IMR-90 (cell line): ENCODE data around the gene NEUROD4. TPM values are rescaled to one million over a fixed set of nuclear protein-coding genes. Genes with fewer than 3 reads are reported as not detected.

Experiments
- ATAC-seq: fragments of 200-7000 bp; cut with Tn5 transposase; 2 replicates; pipeline ENCODE4 v1.9.1; 2020; ENCODE audit warnings: low read depth, mild to moderate bottlenecking, moderate library complexity
- BruUV-seq: library from RNA; stranded (reverse); fragments of 400-500 nt; replicated peaks from 2 replicates; lab custom pipeline; 2021; lab: Mats Ljungman, UMichigan
- CTCF ChIA-PET: fragments of 300-600 bp; formaldehyde crosslinking; extraction: SDS; loops from one replicate; lab custom pipeline; 2021; ENCODE audit warnings: antibody characterized with exemption; lab: Yijun Ruan, JAX
- POLR2A ChIA-PET: fragments of 300-600 bp; sonication (Branson Sonifier 250); formaldehyde crosslinking; loops from one replicate; lab custom pipeline; 2022; ENCODE audit warnings: antibody characterized with exemption; ENCODE audit not compliant: unreplicated experiment; lab: Charles Lee
- DNase-seq: peaks from one replicate; pipeline ENCODE4 v3.0.0; 2013
- H2AFZ ChIP-seq: replicated peaks from 2 replicates; pipeline ENCODE3; 2013; ENCODE audit warnings: low read length, mild to moderate bottlenecking; ENCODE audit not compliant: poor library complexity
- H2AK5ac ChIP-seq: 2 replicates; pipeline ENCODE4 v1.6.1; 2013; ENCODE audit warnings: low read depth, low read length, inconsistent platforms
- H2AK9ac ChIP-seq: replicated peaks from 2 replicates; pipeline ENCODE3; 2013; ENCODE audit warnings: mild to moderate bottlenecking, low read depth, low read length, moderate library complexity; ENCODE audit not compliant: poor library complexity
- H2BK120ac ChIP-seq: 2 replicates; pipeline ENCODE4 v1.6.1; 2013; ENCODE audit warnings: low read depth, low read length, inconsistent platforms
- H2BK15ac ChIP-seq: 3 replicates; pipeline ENCODE4 v1.6.1; 2013; ENCODE audit warnings: low read depth, low read length, inconsistent platforms
- H2BK20ac ChIP-seq: 2 replicates; pipeline ENCODE4 v1.6.1; 2013; ENCODE audit warnings: low read depth, mild to moderate bottlenecking, inconsistent platforms, low read length, moderate library complexity
- H2BK5ac ChIP-seq: 2 replicates; pipeline ENCODE4 v1.6.1; 2013; ENCODE audit warnings: mild to moderate bottlenecking, low read depth, low read length, inconsistent platforms; ENCODE audit not compliant: poor library complexity, severe bottlenecking
- H3K14ac ChIP-seq: replicated peaks from 2 replicates; pipeline ENCODE4 v1.6.1; 2013; ENCODE audit warnings: low read depth, low read length, inconsistent platforms
- H3K18ac ChIP-seq: 2 replicates; pipeline ENCODE4 v1.6.1; 2013; ENCODE audit warnings: low read depth, low read length, control low read depth
- H3K23ac ChIP-seq: 2 replicates; pipeline ENCODE4 v1.6.1; 2013; ENCODE audit warnings: low read depth, low read length, inconsistent platforms
- H3K27ac ChIP-seq: 2 replicates; pipeline ENCODE4 v1.5.1; 2013; ENCODE audit warnings: mild to moderate bottlenecking, control low read depth, low read length; ENCODE audit not compliant: insufficient read depth
- H3K27me3 ChIP-seq: 2 replicates; pipeline ENCODE4 v1.6.1; 2013; ENCODE audit warnings: low read length; ENCODE audit not compliant: control insufficient read depth, insufficient read depth
- H3K36me3 ChIP-seq: 2 replicates; pipeline ENCODE4 v1.6.1; 2013; ENCODE audit warnings: low read length, mixed read lengths; ENCODE audit not compliant: control insufficient read depth, insufficient read depth
- H3K4ac ChIP-seq: 2 replicates; pipeline ENCODE4 v1.6.1; 2013; ENCODE audit warnings: low read depth, low read length, inconsistent platforms
- H3K4me1 ChIP-seq: 2 replicates; pipeline ENCODE4 v1.6.1; 2013; ENCODE audit warnings: low read length, mixed read lengths; ENCODE audit not compliant: control insufficient read depth, insufficient read depth
- H3K4me2 ChIP-seq: 2 replicates; pipeline ENCODE4 v1.6.1; 2013; ENCODE audit warnings: low read depth, mild to moderate bottlenecking, control low read depth, low read length, moderate library complexity
- H3K4me3 ChIP-seq: 2 replicates; pipeline ENCODE4 v1.5.1; 2013; ENCODE audit warnings: low read depth, mild to moderate bottlenecking, control low read depth, low read length, moderate library complexity; ENCODE audit not compliant: insufficient read depth
- H3K56ac ChIP-seq: 2 replicates; pipeline ENCODE4 v1.6.1; 2013; ENCODE audit warnings: low read length, inconsistent platforms; ENCODE audit not compliant: insufficient read depth; ENCODE audit errors: extremely low read depth
- H3K79me1 ChIP-seq, 2 experiments: 2 replicates each; pipeline ENCODE4 v1.6.1; 2013; ENCODE audit warnings: low read length in 2 of 2, inconsistent platforms in 1 of 2, low read depth in 1 of 2
- H3K9ac ChIP-seq: 2 replicates; pipeline ENCODE4 v1.6.1; 2013; ENCODE audit warnings: low read depth, low read length, control low read depth
- H3K9me1 ChIP-seq: 2 replicates; pipeline ENCODE4 v1.6.1; 2013; ENCODE audit warnings: low read length, inconsistent platforms; ENCODE audit not compliant: insufficient read depth
- H3K9me3 ChIP-seq: 2 replicates; pipeline ENCODE4 v1.6.1; 2013; ENCODE audit warnings: low read length; ENCODE audit not compliant: control insufficient read depth, insufficient read depth
- H4K20me1 ChIP-seq: 2 replicates; pipeline ENCODE4 v1.6.1; 2013; ENCODE audit warnings: low read length, inconsistent platforms; ENCODE audit not compliant: insufficient read depth
- H4K5ac ChIP-seq: 2 replicates; pipeline ENCODE4 v1.6.1; 2013; ENCODE audit warnings: mild to moderate bottlenecking, low read depth, low read length, control low read depth
- H4K8ac ChIP-seq, 2 experiments: 2 replicates each; pipeline ENCODE4 v1.6.1; 2013; ENCODE audit warnings: low read depth in 2 of 2, low read length in 2 of 2, control low read depth in 1 of 2, inconsistent platforms in 1 of 2
- H4K91ac ChIP-seq: 2 replicates; pipeline ENCODE4 v1.6.1; 2013; ENCODE audit warnings: low read depth, low read length, inconsistent platforms; ENCODE audit not compliant: insufficient read depth
- MAFK ChIP-seq: IDR thresholded peaks from 2 replicates; pipeline ENCODE4 v1.6.1; 2012; ENCODE audit warnings: low read depth, low read length, improper control_type of control experiment
- WGBS, 2 experiments: methylation state at CpG; one replicate each; pipeline versions ENCODE4 v1.1.5 to v1.1.7; 2013; ENCODE audit warnings: missing lambda C conversion rate in 2 of 2; ENCODE audit not compliant: insufficient read length in 1 of 2; ENCODE audit errors: extremely low coverage in 2 of 2; 5-methylcytosine and 5-hydroxymethylcytosine counted together
- dilution Hi-C: fragments of 300-500 bp; cut with HindIII; formaldehyde crosslinking; loops from one replicate; pipeline ENCODE4 v1.14.3; 2018; ENCODE audit warnings: low sequenced_read_pairs; ENCODE audit not compliant: unreplicated experiment
- in situ Hi-C: fragments of 300-500 bp; cut with MboI; formaldehyde crosslinking; loops from 3 replicates; pipeline ENCODE4 v1.14.3; 2019; ENCODE audit warnings: low sequenced_read_pairs, inconsistent platforms, mixed read lengths
- intact Hi-C: fragments of 100-400 bp; cut with micrococcal nuclease; formaldehyde crosslinking; loops from 2 replicates; pipeline ENCODE4 v1.10.0; 2022
- polyA plus RNA-seq, 3 experiments: library from polyadenylated mRNA; depleted of rRNA; stranded (reverse); fragments of >200 nt; gene quantifications; 2 replicates each; pipeline ENCODE4 v1.2.3, GENCODE V29; 2012; ENCODE audit warnings: low replicate concordance in 1 of 3
- total RNA-seq: library from RNA; depleted of rRNA; stranded (reverse); fragments of >200 nt; gene quantifications from 2 replicates; pipeline ENCODE4 v1.2.3, GENCODE V29; 2012
- TF ChIP-seq, protein P1 (sequence below): conservative IDR thresholded peaks from 2 replicates; pipeline ENCODE4 v1.5.1; 2012; ENCODE audit warnings: mild to moderate bottlenecking, low read depth, low read length, improper control_type of control experiment

NEUROD4 gene
- total and polyA plus RNA-seq, 2 of the 4 experiments (the other 2 are of a cell fraction): not detected

- Histone ChIP-seq H2BK20ac (no peak overlapping the region), H2BK120ac (no peak overlapping the region), H2AK9ac (no peak overlapping the region), H2AFZ (no peak overlapping the region), H2BK5ac (no peak overlapping the region), H2AK5ac (no peak overlapping the region), H3K27ac (no peak overlapping the region), H3K14ac (no peak overlapping the region), H3K9me1 (no peaks in the 10 kb centered on the region), H4K91ac (no peak overlapping the region), H3K36me3 (no peaks in the 10 kb centered on the region), H3K23ac (no peak overlapping the region), H4K20me1 (no peaks in the 10 kb centered on the region), H3K79me1 (no peaks in the 10 kb centered on the region), H2BK15ac (no peak overlapping the region), H3K27me3 (no peaks in the 10 kb centered on the region), H3K4me1 (no peaks in the 10 kb centered on the region), H3K9ac (no peak overlapping the region), H3K18ac (no peak overlapping the region), H4K8ac (no peak overlapping the region), H3K4ac (no peak overlapping the region), H3K56ac (no peak overlapping the region), H4K5ac (no peak overlapping the region), H3K4me3 (no peak overlapping the region), H3K9me3 (no peaks in the 10 kb centered on the region), H3K4me2 (no peak overlapping the region)
- intact Hi-C loops: no loop called here
- TF ChIP-seq, protein P1, sequence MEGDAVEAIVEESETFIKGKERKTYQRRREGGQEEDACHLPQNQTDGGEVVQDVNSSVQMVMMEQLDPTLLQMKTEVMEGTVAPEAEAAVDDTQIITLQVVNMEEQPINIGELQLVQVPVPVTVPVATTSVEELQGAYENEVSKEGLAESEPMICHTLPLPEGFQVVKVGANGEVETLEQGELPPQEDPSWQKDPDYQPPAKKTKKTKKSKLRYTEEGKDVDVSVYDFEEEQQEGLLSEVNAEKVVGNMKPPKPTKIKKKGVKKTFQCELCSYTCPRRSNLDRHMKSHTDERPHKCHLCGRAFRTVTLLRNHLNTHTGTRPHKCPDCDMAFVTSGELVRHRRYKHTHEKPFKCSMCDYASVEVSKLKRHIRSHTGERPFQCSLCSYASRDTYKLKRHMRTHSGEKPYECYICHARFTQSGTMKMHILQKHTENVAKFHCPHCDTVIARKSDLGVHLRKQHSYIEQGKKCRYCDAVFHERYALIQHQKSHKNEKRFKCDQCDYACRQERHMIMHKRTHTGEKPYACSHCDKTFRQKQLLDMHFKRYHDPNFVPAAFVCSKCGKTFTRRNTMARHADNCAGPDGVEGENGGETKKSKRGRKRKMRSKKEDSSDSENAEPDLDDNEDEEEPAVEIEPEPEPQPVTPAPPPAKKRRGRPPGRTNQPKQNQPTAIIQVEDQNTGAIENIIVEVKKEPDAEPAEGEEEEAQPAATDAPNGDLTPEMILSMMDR: no peak
- peak; percentile 39; the same call in 1 of the 2 replicates for TF ChIP-seq MAFK
- BruUV-seq: no TSS peak
- no CpG with 5 or more reads among the region's 1 CpG for WGBS, 2 experiments
- DNase-seq (no peak), ATAC-seq (no peak)
- dilution Hi-C loops: no loop called here
- ChIA-PET POLR2A (no interaction called here), CTCF (no interaction called here)
- in situ Hi-C loops: loop anchor here (25.0 kb wide), 1 partner anchor 296 kb away; no protein-coding TSS in a partner anchor
Observed at GRCh38 chr12:55058082-55058481, 38.3 kb downstream of the NEUROD4 start.
